Left colon (tissue), 2 donors: ENCODE data around the gene TFEC. TPM values are rescaled to one million over a fixed set of nuclear protein-coding genes. Genes with fewer than 3 reads are reported as not detected.
"Not testable (repeated sequence)": the region's sequence is repeated elsewhere in the genome, so short reads cannot be mapped to it uniquely, and the experiment has no call there.

Experiments used
- ATAC-seq: fragments of 200-7000 bp; cut with Tn5 transposase; one replicate; pipeline ENCODE4 v1.9.1; 2020; ENCODE audit warnings: mild to moderate bottlenecking, moderate library complexity
- DNase-seq, 2 donors: peaks; one replicate each; pipeline ENCODE4 v3.0.0-alpha.2; 2020
- intact Hi-C, 2 donors: fragments of 100-400 bp; cut with DNase I in 1 of 2; cut with micrococcal nuclease in 1 of 2; formaldehyde crosslinking; loops; one replicate each; pipeline versions ENCODE4 v1.11.2 to v1.14.0; 2022; cut with DNase I, micrococcal nuclease
- total RNA-seq, 2 donors: library from RNA; stranded (reverse); fragmentation: NEBNext Ultra II Directional; extraction: Animal tissue kit (Norgen Biotek cat#: 25700); gene quantifications; one replicate each; pipeline ENCODE4 v1.2.1, GENCODE V29; 2021
- donor health status: DM: no; HTN: no; CAD: no.
- donor health status: DM: yes; HTN: yes; CAD: no.

The TFEC gene
- total RNA-seq, 2 donors from 2014 or later = 0.89 to 2.9 TPM

DNA sequence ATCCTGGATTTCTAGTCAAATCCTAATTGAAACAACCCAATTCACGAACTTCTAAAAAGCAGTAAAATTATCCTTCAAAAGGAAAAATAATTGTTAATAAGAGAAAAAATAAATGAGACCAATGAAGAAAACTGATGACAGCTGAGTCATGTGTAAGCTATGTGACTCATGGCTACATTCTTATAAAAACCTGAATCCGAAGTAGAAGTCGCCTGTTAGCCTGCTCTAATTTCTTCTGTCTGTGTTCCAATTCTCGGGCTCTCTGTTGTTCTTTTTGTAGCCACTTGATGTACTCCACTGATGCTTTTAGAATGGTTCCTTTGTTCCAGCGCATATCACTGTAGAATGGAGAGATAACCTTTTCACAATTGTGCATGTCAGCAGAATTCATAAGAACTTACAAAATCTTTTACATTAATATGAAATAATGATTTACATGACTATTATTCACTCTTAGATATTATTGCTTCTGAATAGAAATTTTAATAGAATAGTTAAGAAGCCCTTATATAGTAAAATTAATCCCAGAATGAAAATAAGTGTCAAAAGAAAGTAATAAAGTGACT is 88.8 kb downstream of the TFEC start:
- ATAC-seq = no peak
- DNase-seq = no peak
- intact Hi-C loops = no loop called here

GRCh38 chr7:115940460-115941060 is 90.0 kb downstream of the TFEC start:
- ATAC-seq (no peak), DNase-seq (no peak)
- intact Hi-C loops = no loop called here

- DNase-seq (no peak), ATAC-seq (no peak)
- intact Hi-C loops = no loop called here
These were observed 92.6 kb downstream of the TFEC start for GRCh38 chr7:115937960-115938359.

GRCh38 chr7:115933471-115933870 is 97.1 kb downstream of the TFEC start:
- intact Hi-C loops = no loop called here
- no peak for DNase-seq
- no peak for ATAC-seq

DNA sequence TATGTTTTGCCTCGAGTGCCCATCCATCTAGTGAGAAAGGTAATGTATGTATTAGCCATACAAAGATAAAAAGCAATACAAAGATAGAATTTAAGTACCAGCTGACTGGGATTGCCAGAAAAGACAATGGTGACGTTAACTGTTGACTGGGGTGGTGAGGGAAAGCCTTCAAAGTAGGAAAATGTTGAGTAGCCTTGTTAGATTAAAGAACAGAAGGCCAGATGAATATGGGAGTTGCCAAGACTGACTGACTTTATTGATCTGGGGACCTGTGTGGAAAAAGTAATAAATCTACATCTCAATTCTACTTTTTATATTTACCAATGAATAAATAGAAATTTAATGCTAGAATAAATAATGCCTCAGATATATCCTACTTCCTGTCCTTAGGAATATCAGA is 97.7 kb downstream of the TFEC start:
- intact Hi-C loops = no loop called here

GRCh38 chr7:115930184-115930583 is 100.4 kb downstream of the TFEC start:
- intact Hi-C loops, ATAC-seq: not testable (repeated sequence)

More for the DNA sequence above, 97.7 kb downstream of the TFEC start:
- ATAC-seq = no peak
- DNase-seq = no peak

DNA sequence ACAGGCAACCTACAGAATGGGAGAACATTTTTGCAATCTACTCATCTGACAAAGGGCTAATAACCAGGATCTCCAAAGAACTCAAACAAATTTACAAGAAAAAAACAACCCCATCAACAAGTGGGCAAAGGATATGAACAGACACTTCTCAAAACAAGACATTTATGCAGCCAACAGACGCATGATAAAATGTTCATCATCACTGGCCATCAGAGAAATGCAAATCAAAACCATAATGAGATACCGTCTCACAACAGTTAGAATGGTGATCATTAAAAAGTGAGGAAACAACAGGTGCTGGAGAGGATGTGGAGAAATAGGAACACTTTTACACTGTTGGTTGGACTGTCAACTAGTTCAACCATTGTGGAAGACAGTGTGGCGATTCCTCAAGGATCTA is 100.8 kb downstream of the TFEC start:
- ATAC-seq, intact Hi-C loops: not testable (repeated sequence)

More at GRCh38 chr7:115930184-115930583, 100.4 kb downstream of the TFEC start:
- DNase-seq = not testable (repeated sequence)

DNA sequence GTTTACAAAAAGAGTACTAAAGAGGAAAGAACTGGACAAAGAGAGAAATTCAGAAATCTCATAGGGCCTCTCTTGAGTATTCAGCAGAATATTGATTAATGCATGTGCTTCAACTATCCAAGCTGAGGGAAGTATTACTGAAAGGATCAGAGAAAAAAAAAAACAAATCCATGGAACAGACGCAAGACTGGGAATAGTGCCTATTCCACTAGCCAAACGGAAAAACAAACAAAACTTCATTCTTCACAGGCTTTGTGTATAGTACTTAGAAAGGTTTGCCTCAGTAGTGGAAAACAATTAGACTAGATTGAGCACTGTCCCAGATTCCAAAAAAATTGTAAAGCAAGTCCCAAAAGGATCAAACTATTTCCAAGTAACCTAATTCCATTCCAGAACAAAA is 106.2 kb downstream of the TFEC start:
- no peak for ATAC-seq
- intact Hi-C loops = no loop called here
- no peak for DNase-seq

More for the DNA sequence above, 100.8 kb downstream of the TFEC start:
- not testable (repeated sequence) for DNase-seq

- DNase-seq = no peak
- ATAC-seq = no peak
- intact Hi-C loops = no loop called here
These were observed 110.2 kb downstream of the TFEC start for GRCh38 chr7:115920367-115920766.

DNA sequence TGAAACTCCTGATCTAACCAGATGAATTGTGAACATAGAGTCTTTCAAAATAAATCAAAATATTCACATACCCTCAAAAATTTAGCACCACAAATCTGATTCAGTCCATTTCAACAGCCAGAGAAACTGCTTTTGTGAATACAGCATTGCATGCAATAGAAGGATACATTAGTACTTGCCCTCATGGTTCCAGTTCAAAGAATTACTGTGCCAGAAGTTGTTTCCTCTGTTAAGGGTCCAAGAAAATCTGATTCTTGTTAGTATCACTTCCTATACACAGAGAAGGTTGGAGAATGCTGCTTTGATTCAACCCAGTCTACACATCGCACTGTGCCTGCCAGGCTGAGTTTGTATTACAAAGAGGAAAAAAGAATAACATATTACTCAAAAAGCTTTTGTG is 115.6 kb downstream of the TFEC start:
- ATAC-seq (no peak), DNase-seq (no peak)
- intact Hi-C loops = no loop called here

GRCh38 chr7:115911465-115911864 is 119.1 kb downstream of the TFEC start:
- ATAC-seq (no peak), DNase-seq (no peak)
- intact Hi-C loops = no loop called here

- ATAC-seq (no peak), DNase-seq (no peak)
- intact Hi-C loops = no loop called here
These were observed 119.9 kb downstream of the TFEC start for GRCh38 chr7:115910541-115911164.

- ATAC-seq = no peak
- intact Hi-C loops = no loop called here
- DNase-seq = no peak
These were observed 123.8 kb downstream of the TFEC start for GRCh38 chr7:115906731-115907130.

GRCh38 chr7:115889669-115889984 is 140.9 kb downstream of the TFEC start:
- intact Hi-C loops = no loop called here
- no peak for DNase-seq

GRCh38 chr7:115888981-115889668 is 141.4 kb downstream of the TFEC start:
- ATAC-seq = no peak
- intact Hi-C loops = no loop called here
- no peak for DNase-seq

More at GRCh38 chr7:115889669-115889984, 140.9 kb downstream of the TFEC start:
- ATAC-seq = no peak

DNA sequence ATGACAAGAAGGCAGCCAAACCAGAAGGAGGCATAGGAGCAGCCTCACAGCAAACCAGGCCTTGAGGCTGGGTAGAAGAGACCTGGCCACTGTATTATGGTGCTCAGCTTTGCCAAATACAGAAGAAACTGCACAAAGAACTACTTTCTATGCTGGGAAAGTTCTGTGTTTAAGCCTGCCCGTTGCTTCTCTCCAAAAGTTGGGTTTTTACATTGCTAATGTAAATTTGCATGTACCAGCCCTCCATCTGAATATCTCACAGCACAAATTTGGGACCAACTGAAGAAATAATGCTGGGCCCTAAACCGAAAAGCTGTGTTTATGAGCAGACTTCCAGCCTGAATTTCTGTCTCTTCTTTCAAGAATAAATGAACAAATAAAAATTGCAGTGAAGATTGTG is 145.0 kb downstream of the TFEC start:
- DNase-seq = no peak
- ATAC-seq = no peak
- intact Hi-C loops = no loop called here
